ACC112 (cell line): ENCODE measurements around the gene SLX9.

ENCODE experiments used
- H2AFZ ChIP-seq: fragments of 200-600 bp; sonication (generic); one replicate; pipeline ENCODE4 v1.6.0; 2017; ENCODE audit warnings: antibody characterized with exemption, low read length; ENCODE audit not compliant: unreplicated experiment
- H3K27ac ChIP-seq: fragments of 200-600 bp; sonication (generic); 2 replicates; pipeline ENCODE4 v1.5.1; 2014; ENCODE audit warnings: low read depth, mild to moderate bottlenecking, antibody characterized with exemption, low read length, moderate library complexity
- H3K27me3 ChIP-seq: fragments of 200-600 bp; sonication (generic); 2 replicates; pipeline ENCODE4 v1.6.1; 2014; ENCODE audit warnings: mild to moderate bottlenecking, antibody characterized with exemption, low read length, moderate library complexity, mixed read lengths; ENCODE audit not compliant: insufficient read depth
- H3K36me3 ChIP-seq: fragments of 200-600 bp; sonication (generic); 2 replicates; pipeline ENCODE4 v1.6.1; 2016; ENCODE audit warnings: mild to moderate bottlenecking, antibody characterized with exemption, low read length, moderate library complexity, mixed read lengths; ENCODE audit not compliant: insufficient read depth
- H3K4me1 ChIP-seq: fragments of 200-600 bp; sonication (generic); one replicate; pipeline ENCODE4 v1.6.1; 2016; ENCODE audit warnings: low read length, mixed read lengths; ENCODE audit not compliant: insufficient read depth, unreplicated experiment, control insufficient read depth
- H3K4me3 ChIP-seq: fragments of 200-600 bp; sonication (generic); 2 replicates; pipeline ENCODE4 v1.5.1; 2014; ENCODE audit warnings: mild to moderate bottlenecking, low read depth, low read length
- H3K79me2 ChIP-seq: fragments of 200-600 bp; sonication (generic); one replicate; pipeline ENCODE4 v1.6.0; 2016; ENCODE audit warnings: low read length; ENCODE audit not compliant: control insufficient read depth, unreplicated experiment, insufficient read depth

Gene SLX9

DNA sequence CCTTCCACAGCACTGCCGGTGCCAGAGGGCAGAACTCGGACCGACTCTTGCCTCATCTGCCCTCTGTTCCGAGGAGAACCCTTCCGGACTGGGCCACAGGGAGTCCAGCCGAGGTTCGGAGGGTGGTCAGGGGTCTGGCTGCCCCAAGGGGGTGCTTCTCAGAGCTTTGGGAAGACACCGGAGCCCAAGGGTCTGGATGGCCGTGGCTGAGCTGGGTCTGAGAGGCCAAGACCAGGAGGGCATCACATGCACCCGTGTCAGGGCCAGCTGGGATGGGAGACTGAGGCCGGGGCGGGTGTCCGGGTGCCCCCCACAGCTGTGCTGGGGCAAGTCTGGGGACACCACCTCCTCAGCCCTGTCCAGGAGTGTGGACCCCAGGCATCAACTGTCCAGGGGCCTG is 51.1 kb downstream of the SLX9 start:
- no peaks in the 10 kb centered on the region for H3K79me2 ChIP-seq

DNA sequence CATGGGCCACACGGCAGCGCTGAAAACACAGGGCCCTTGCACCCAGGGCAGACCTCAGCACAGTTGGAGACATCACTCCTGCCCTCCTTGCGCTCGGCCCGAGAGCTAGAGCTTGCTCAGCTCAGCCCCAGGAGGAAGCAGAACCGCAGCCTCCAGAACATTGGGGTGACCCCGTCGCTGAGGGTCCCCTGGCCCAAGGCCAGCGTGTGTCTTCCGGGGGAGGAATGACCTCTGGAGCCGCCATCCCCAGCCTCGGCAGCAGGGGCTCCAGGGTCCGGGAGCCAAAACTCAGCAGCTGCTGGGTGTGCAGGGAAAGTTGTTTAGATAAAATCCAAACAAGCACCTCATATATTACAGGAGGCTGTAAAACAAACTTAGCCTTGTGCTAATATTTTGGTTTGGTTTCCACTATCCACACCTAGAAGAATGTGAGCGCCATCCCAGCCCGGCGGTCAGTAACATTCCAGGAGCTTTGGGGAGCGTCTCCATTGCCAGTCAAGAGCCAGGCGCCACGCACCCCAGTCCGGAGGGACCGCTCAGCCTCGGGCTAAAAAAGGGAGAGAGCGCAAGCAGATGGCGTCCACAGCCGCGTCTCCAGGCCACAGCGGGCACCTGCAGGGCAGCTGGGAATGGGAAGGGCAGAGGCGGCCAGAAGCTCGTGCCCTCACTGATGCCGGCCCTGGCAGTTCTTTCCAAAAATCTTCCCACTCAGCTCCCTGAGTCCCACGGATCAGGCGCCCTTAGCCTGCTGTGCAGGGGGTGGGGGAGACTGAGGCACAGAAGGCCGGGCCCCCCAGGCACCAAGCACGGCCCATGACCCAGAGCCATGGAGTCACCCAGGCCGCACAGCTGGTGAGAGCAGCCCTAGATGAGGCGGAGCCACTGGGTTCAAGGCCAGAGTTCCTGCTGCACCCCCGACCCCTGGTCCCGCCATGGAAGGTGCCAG is 52.0 kb downstream of the SLX9 start:
- no peak overlapping the region for H3K27ac ChIP-seq
- H2AFZ ChIP-seq: no peak overlapping the region
- H3K4me1 ChIP-seq: no peaks in the 10 kb centered on the region
- no peaks in the 10 kb centered on the region for H3K36me3 ChIP-seq
- H3K4me3 ChIP-seq: no peak overlapping the region
- H3K79me2 ChIP-seq: no peaks in the 10 kb centered on the region
- no peaks in the 10 kb centered on the region for H3K27me3 ChIP-seq

More for the DNA sequence above, 51.1 kb downstream of the SLX9 start:
- no peaks in the 10 kb centered on the region for H3K4me1 ChIP-seq
- H3K27me3 ChIP-seq: no peaks in the 10 kb centered on the region
- no peaks in the 10 kb centered on the region for H3K36me3 ChIP-seq
- H2AFZ ChIP-seq: no peak overlapping the region
- no peak overlapping the region for H3K4me3 ChIP-seq
- H3K27ac ChIP-seq: no peak overlapping the region

DNA sequence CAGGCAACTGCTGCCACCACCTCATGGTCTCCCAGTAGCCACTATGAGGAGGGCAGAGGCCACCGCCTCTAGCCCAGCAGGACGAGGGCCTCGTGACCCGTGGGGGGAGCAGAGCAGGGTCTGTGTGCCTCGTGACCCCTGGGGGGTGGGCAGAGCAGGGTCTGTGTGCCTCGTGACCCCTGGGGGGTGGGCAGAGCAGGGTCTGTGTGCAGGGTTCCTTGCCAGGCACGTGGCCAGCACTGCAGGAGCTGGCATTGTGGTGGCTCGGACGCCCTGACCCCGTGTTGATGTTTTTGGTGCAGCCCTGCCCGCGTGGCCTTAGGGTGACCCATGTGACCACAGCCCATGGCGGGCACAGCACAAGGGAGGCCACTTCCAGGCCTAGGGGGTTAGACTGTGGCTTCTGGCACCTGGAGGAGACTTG is 52.8 kb downstream of the SLX9 start:
- Histone ChIP-seq H3K4me3 (no peak overlapping the region), H3K4me1 (no peaks in the 10 kb centered on the region), H3K79me2 (no peaks in the 10 kb centered on the region), H3K27me3 (no peaks in the 10 kb centered on the region), H2AFZ (no peak overlapping the region), H3K36me3 (no peaks in the 10 kb centered on the region), H3K27ac (no peak overlapping the region)

DNA sequence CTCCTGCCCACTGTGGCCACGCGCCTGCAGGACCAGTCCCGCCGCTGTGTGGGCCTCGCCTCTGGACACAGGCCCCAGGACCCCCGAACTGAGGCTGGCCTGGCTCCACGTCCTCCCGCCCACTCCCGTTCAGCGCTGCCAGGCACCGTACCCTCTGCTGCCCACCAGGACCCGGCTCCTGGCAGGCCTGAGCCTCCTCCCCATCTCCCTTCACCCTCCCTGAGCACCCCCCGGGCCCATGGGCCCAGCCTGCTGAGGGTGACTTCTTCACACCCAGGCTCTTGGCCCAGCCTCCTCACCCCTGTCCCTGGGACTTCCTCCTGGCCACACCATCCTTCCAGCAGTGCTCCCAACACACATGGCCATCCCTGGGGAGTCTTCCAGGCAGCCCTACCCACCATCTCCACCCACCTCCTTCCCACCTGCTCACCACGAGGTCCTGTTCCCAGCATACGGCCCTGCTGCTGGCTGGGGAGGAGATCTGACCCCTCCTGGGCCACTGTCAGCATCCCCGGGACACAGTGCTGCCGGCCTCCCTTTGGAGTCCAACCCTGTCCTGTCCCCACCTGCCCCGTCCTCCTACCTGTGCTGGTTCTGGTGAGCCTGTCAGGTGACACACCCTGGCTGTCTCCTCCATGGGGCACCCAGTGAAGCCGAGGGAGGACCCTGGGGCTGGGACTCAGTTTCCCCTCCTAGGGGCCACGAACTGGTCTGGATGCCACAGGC is 53.7 kb downstream of the SLX9 start:
- Histone ChIP-seq H3K4me3 (no peak overlapping the region), H3K4me1 (no peaks in the 10 kb centered on the region), H3K79me2 (no peaks in the 10 kb centered on the region), H2AFZ (no peak overlapping the region), H3K27ac (no peak overlapping the region), H3K36me3 (no peaks in the 10 kb centered on the region), H3K27me3 (no peaks in the 10 kb centered on the region)

DNA sequence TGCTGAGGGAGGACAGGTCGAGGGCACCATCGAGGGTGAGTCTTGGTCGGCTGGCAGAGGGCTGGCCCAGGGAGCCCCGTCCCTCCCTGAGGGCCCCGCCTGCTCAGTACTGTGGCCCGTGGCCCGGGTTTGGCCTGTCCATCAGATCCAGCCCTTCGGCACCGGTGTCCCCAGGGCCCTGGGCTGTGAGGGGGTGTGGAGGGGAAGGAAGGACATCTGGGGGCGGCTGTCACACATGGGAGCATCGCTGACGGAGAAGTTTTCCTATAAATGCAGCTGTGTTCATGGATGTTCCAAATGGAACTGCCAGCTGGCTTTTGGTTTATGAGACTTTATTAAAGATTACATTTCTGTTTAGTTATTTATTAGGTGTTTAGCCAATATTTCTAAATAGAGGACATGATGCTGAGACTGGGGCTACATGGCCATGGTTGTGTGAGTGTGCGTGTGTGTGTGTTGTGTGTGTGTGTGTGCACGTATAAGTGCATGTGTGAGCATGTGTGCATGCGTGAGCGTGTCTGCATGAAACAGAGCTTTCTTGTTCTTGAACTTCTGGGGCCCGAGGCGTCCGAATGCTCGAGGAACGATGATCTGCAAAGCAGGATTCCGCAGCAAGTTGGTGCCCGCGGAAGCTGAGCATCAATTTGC is 54.3 kb downstream of the SLX9 start:
- Histone ChIP-seq H3K27ac (no peak overlapping the region), H3K36me3 (no peaks in the 10 kb centered on the region), H2AFZ (no peak overlapping the region), H3K27me3 (no peaks in the 10 kb centered on the region), H3K79me2 (no peaks in the 10 kb centered on the region), H3K4me1 (no peaks in the 10 kb centered on the region), H3K4me3 (no peak overlapping the region)

DNA sequence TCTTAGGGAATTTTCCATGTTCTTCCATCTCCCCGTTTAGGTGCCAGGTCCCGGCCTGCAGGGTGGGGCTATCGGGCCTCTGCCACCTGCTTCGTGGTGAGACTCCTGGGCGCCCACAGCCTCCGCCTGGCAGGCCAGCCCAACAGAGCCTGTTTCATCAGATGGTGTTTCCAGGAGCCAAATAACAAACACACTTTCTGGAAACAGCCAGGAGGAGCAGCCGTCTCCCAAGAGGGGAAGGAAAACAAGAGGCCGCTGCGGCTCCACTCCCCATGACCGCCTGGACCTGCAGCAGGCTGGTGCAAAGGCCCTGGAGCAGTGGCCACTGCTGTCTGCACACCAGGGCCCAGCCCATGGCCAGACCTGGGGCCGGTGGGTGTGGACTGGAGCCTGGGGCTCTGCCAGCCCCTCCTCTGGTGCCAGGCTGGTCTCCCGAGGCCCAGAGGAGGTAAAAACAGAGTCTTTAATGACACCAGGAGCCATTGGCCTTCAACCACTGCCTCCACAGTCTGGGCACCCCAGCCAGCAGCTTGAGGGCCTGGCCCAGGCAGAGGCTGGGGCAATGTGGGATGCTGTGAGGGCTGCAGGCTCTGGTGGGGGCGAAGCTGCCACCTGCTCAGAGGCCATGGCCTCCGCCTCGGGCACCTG is 55.0 kb downstream of the SLX9 start:
- no peaks in the 10 kb centered on the region for H3K27me3 ChIP-seq
- no peaks in the 10 kb centered on the region for H3K4me1 ChIP-seq
- H3K4me3 ChIP-seq: no peak overlapping the region
- H2AFZ ChIP-seq: no peak overlapping the region
- H3K79me2 ChIP-seq: no peaks in the 10 kb centered on the region
- H3K27ac ChIP-seq: no peak overlapping the region
- no peaks in the 10 kb centered on the region for H3K36me3 ChIP-seq

DNA sequence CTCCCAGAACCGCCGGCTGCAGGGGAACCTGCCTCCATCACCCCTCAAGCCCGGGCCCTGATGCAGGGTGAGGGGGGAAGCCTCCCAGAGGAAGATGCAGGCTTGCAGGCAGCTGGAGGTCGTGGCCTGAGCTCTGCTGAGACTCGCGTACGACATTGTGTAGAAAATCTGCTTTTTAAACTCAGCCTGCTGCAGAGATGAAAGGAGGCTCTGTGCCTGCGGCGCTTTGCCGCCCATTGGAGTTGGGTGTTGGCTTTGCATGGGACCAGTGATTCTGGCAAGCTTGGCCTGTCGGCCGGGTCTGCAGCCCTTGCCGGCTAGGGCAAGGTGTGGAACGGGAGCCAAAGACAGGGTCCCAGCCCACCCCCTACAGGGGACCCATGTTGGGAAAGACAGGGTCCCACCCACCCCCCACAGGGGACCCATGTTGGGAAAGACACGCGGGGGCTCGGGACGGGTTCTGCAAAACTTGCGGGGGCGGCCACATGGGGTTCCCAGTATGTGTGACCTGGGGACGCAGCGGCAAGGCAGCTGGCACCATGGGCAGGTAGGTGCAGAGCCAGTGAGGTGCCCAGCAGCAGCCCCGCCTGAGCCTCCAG is 55.6 kb downstream of the SLX9 start:
- peaks cover under 1% of the 10 kb centered on the region for H3K4me1 ChIP-seq
- no peak overlapping the region for H3K4me3 ChIP-seq
- no peak overlapping the region for H3K27ac ChIP-seq
- no peaks in the 10 kb centered on the region for H3K36me3 ChIP-seq
- H2AFZ ChIP-seq: no peak overlapping the region
- H3K79me2 ChIP-seq: no peaks in the 10 kb centered on the region
- no peaks in the 10 kb centered on the region for H3K27me3 ChIP-seq

DNA sequence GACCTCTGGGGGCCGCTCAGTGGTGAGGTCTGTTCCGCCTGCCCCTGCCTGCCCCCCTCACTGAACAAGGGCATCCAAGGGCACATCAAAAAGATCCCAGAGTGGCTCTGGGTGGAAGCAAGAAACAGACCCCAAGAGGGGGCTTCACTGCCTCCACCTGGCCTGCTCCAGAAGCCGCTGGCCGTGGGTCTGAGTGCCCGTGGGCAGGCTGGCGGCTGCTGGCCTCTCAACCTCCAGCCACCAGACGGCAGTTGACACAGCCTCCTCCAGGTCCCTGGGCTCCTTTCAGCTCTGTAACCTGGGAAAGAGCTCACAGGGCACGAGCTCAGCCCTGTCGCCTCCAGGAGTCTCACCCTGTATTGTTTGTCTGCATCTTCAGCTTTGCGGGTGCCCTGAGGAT is 56.3 kb downstream of the SLX9 start:
- Histone ChIP-seq H3K27ac (no peak overlapping the region), H3K4me1 (peaks cover 7% of the 10 kb centered on the region), H3K27me3 (no peaks in the 10 kb centered on the region), H3K79me2 (no peaks in the 10 kb centered on the region), H2AFZ (no peak overlapping the region), H3K4me3 (no peak overlapping the region), H3K36me3 (no peaks in the 10 kb centered on the region)

DNA sequence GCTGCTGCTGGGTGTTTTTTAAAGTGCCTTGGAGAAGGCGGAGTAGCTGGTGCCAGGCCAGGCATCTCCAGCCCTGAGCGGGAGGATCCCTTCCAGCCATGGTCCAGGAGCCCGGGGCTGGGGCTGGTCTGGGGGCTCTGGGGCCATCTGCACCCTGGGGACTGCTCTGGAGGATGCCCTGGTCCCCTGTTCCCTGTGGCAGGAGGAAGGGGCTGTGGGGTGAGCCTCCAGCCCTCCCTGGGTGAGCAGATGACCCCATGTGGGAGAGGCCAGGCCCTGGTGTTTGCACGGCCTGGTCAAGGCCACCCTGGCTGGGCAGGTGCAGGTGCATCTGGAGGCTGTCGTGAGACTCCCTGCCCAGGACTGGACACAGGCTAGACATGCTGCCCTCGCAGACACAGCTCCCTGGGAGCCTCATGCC is 56.7 kb downstream of the SLX9 start:
- Histone ChIP-seq H3K36me3 (no peaks in the 10 kb centered on the region), H3K27me3 (no peaks in the 10 kb centered on the region), H2AFZ (no peak overlapping the region), H3K27ac (no peak overlapping the region), H3K4me3 (no peak overlapping the region), H3K4me1 (peaks cover 10% of the 10 kb centered on the region), H3K79me2 (no peaks in the 10 kb centered on the region)
